ENCODE results near the gene BMPR1B.

- no peak for TF ChIP-seq CTCF (conservative IDR thresholded peaks at IDR 0.05; ENCODE audit: low read depth, low read length)
- no peak for TF ChIP-seq EZH2phosphoT487 (IDR thresholded peaks at IDR 0.05; ENCODE audit: borderline replicate concordance, low read length)
- TF ChIP-seq EZH2 (IDR thresholded peaks at IDR 0.05; ENCODE audit: low read length, unreplicated experiment): no peak
Measured at GRCh38 chr4:94912606-94913005, 154.9 kb downstream of the BMPR1B start.

All from PC-3 (cell line).